ENCODE results near the gene DDOST.
"Not testable (repeated sequence)": the region's sequence is repeated elsewhere in the genome, so short reads cannot be mapped to it uniquely, and the experiment has no call there.

The DDOST gene

GRCh38 chr1:20689645-20690056, 28.5 kb upstream of the DDOST start:
- FAIRE-seq: no peak

DNA sequence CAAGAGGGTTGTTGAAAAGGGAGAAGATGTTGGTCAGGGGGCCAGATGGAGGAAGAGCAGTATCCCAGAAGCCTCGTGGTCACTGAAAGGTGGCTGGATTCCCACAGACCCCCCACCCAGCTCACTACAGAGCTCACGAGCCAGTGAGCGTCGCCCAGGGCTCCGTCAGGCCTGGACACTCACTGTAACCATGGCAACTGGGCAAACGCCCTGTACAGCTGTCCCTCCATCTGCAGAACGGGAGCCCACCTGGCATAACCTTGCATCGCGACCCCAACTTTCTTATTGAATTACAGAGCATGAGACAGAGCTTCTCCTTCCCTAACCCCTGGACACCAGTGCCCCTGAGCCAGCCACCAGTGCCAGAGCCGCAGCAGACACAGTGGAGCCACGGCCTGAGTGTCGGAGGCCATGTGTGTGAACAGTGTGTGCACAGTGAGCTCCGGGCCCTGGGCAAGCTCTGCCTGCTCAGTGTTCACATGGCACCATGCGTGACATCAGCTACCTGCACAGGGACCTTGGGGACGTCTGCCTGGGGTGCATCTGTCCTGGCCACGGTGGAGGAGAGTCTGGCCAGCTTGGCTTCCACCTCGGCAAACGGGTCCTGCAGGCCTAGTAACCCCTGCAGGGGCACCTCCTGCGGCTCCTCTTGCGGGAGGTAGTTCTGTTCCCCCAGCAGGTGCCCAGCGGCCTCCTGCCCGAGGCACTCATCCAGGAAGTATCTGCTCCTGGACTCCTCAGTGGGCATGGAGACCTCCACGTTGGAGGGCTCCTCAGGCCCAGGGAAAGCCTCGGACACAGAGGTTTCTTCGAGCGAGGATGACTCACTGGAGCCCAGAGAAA, 25.9 kb upstream of the DDOST start:
- no peak for FAIRE-seq

GRCh38 chr1:20685741-20686140, 24.6 kb upstream of the DDOST start:
- FAIRE-seq: no peak

DNA sequence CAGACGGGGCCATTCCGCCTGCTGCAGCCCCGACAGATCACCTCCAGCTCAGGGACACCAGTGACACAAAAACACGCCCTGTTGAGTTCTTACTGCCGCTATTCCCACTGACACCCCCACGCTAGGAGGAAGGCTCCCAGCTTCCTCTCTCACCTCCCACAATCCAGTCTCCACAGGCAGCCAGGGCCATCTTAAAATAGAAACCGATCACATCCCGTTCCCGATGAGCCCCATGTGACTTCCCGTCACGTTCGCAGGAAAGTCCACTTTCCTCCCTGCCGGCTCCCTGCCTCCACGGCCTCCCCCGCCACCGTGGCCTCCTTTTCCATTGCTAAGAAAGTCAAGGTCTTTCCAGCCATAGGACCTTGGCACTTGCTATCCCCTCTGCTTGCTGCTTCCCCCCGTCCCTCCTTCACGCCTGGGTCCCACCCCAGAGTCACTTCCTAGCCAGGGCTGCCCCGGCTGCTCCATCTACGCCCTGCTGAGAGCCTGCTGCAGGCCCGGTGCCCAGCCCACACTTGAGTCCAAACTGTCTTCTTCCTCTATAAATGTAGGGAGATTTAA, 24.0 kb upstream of the DDOST start:
- FAIRE-seq: no peak

DNA sequence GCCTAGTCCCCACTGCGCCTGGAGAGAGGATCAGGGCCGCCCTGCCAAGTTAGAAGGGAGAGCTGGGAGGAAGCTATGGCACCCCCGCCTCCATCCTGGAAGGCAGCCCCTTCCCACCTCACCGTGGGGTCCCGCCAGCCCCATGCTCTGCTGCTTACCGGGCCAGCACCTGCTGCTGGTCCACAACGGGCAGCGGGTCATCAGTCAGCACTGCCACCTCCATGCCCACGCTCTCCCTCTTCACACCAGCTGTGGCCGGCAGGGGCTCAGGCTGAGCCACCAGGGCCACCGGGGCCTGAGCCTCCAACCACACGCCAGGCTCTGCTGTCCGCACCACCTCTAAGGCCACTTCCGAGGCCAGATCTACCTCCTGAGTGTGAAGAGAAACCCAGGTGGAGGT, 23.5 kb upstream of the DDOST start:
- FAIRE-seq: no peak

DNA sequence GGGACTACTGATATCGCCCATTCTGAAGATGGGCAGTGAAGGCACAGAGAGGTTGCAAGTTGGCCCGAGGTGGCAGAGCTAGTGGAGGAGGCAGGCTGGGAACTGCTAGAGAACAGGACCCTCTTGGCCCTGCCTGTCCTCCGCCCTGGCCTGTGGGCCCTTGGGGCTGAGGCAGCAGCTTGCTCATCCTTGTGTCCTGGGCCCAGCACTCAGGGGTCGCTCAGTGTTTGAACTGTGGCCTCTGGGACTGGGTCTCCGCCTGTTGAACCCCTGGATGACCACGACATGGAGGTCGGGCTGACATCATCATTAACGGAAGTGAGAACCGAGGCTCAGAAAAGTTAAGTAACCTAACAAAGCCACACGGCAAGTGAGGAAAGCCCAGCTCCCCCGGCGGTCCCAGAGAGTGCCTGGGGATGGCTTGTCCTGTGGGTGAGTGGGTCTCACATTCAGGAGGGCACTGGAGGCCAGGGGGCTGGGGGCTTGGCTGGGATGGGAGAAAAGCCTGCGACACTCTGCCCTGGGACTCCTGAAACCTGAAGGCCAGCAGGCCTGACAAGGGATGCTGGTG, 23.0 kb upstream of the DDOST start:
- FAIRE-seq: no peak

GRCh38 chr1:20683614-20684013, 22.4 kb upstream of the DDOST start:
- FAIRE-seq: no peak

DNA sequence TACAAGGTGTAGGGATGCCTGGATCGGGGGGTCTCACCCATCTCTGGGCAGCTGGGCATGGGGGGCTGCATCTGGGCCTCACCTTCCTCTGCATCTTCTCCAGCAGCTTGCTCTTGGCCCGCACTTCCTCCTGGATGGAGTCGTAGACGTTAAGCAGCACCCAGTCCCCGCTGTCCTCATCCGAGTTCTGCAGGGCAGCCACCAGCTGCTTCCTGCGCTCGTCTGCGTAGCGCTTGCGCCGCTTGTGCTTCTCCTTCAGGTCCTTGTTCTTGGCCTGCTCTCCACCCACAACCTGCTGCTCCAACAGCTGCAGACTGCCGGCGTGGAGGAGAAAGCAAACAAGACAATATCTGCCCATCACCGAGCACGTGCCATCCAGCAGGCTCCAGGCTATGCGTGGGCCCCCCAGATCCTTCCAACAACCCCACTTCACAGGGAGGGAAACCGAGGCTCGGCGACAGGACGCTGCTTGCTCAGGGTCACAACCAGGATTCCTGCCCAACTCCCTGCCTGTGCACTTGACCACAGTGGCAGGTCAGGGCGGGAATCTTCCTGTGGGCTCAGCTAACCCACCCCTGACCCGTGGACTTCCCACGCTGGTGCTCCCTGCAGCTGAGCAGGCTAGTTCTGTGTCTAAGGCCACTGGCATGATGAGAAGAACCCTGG, 21.5 kb upstream of the DDOST start:
- FAIRE-seq: no peak

DNA sequence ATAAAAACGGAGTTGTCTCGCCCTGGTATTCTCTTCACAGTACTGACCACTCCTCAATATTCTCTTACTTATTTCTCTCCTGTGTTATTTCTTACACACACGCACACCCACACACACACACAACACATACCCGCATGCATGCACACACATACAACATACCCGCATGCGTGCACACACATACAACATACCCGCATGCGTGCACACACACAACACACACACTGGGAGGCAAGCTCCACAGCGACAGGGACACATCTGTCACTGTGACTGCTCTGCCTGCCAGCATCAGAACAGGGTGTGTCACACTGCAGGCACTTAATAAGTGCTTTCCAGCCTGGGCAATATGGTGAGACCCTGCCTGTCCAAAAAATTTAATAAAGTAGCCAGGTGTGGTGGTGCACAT, 20.8 kb upstream of the DDOST start:
- no peak for FAIRE-seq

- FAIRE-seq: no peak
Measured at GRCh38 chr1:20680269-20680668, 19.1 kb upstream of the DDOST start.

DNA sequence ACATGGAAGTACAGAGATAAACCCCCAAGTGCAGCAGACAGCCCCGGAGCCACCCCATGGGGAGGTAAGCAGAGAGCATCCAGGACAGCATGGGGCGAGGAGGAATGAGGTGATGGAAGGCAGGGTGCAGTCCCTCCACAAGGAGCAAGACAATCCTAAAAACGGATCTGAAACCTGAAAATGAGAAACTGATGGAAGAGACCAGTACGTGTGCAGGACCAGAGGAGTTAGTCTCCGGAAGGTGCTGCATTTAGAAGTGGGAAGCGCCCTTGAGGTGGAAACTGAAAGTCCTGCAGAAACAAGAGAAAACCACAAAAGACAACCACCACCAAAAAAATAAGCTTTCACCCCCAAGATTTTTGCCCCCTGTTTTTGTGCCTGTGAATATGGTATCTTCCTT, 17.4 kb upstream of the DDOST start:
- FAIRE-seq: no peak

- FAIRE-seq: not testable (repeated sequence)
Measured at GRCh38 chr1:20673626-20674025, 12.5 kb upstream of the DDOST start.

DNA sequence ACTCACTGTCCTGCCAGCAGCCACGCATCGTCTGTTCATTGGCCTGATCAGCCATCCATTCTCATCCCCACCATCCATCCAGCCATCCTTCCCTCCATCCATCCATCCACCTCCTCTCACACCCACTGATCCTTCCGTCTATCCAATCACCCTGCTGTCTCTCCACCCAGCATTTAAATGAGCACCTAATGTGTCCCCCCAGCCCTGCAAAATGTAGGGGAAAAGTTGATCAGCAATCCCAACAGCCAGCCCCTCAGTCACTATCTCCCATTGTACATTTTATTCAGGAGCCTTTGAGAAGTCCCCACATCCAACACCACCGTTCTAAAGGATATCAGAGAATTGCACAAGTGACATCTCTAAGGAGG, 11.1 kb upstream of the DDOST start:
- FAIRE-seq: no peak

- FAIRE-seq: no peak
Measured at GRCh38 chr1:20670936-20671335, 9.8 kb upstream of the DDOST start.

DNA sequence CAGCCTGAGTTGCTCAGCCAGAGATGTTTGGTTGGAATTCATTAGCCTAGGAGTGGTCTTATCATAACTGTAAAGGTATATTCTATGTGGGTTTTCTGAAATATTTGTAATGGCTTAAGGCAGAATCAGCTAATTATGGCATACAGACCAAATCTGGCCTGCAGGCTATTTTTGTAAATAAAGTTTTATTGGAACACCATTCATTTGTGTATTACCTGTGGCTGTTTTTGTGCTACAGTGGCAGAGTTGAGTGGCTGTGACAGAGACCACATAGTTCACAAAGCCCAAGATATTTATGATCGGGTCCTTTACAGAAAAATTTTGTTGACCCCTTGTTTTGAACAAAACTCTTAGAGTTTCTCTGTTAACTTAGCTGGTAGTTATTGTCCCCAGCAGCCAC, 7.4 kb upstream of the DDOST start:
- FAIRE-seq: no peak

- FAIRE-seq: no peak
Measured at GRCh38 chr1:20666804-20667203, 5.6 kb upstream of the DDOST start.

DNA sequence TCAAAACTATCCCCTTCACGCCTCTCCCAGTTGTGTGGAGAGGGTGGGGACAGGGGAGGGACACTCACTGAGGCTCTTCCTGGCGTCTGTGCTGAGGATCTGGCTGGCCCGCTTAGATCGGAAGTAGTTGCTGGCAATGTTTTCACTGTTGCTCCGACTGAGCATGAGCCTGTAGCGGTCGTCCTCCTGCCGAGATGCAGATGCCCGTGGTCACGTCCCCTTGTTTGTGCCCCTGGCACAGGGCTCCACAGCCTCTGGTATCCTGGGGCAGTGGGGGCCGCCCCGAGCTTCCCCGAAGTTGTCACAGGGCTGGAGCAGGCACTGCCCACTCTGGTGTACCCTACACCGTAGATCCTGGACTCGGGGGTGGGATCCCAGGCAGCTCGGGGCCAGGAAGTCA, 5.0 kb upstream of the DDOST start:
- no peak for FAIRE-seq

GRCh38 chr1:20665726-20666125, 4.6 kb upstream of the DDOST start:
- no peak for FAIRE-seq

DNA sequence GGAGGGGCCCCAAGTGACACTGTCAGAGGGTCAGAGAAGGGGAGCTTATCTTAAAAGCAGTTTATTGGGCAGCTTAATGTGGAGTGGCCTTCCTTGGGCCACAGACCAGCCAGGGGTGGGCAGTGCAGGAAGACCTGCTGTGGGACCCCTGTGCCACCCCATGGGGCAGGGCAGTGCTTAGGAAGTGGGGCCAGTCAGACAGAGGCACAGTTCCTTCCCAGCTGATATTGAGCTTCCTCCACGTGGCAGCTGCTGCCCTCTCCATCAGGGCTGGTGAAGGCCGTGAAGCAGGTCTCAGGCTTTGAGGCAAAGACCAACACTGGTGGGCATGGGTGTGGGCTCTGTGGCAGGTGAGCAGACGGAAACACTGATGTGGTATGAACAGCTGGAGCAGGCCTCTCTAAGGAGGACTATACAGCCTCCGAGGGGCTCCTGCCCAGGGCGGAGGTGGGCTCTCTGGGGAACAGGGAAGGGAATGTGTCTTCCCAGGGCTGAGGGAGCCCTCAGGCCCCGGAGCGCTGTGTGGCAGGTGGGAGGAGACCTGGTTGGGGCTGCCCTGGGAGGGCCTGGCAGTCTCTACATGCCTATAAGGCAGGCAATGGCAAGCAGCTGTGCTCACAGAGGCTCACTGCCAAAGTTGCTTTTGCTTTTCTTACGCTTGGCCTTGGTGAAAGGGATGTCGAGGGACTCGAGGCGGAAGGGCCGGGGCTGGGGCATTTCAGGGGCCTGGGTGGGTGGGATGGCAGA, 3.0 kb upstream of the DDOST start:
- FAIRE-seq: no peak

DNA sequence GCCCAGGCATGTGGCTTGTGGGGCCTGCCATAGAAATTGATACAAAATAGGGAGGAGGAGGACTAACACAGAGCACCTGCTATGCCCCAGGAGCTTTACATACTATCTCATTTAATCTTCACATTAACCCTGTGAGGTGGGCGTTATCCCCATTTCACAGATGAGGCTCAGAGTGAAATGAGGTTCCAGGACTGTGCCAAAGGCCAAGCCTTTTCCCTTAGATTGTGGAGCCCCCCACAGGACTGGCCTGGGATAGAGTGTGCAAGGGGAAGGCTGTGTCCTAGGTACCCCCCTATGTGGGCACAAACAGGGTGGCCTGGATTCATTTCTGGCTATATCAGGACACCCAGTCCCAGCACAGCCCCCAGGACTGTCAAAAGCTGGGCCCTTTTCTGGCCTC, 2.2 kb upstream of the DDOST start:
- FAIRE-seq: no peak

DNA sequence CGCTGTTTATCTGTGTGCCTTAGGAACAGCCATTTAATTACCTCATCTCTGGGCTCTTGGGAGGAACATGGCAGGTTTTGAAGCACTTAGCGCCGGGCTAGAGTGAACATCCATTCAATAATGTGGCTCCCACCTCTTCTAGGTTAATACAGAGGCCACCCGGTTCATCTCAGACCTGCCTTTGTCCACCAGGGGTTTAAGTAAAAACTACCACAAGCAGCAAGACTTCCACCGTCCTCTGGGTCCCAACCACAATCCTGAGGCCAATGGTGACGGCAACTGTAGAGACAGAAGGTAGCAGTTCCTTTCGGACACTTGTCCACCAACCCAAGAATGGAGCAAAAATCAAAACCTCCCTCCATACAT, 924 bp upstream of the DDOST start:
- no peak for FAIRE-seq

DNA sequence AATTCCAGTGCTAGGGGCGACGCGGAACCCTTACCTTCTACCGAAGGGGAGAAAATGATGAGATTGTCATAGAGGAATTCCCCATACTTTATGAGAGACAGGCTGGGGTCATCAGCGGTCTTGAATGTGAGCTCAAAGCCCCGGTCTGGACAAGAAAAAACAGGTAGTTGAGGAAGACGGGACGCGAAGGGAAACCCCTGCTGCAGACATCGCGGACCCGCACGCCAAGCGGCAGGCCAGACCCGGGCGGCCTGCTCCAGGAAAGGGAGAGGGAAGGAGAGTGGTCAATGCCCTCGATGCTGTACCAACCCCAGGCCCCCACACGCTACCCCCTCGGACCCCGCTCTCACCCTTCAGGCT, 342 bp downstream of the DDOST start:
- no peak for FAIRE-seq

- no peak for FAIRE-seq
Measured at GRCh38 chr1:20660363-20660762, 806 bp downstream of the DDOST start.
